A549 (cell line): ENCODE results near the gene MEF2C. TPM values are rescaled to one million over a fixed set of nuclear protein-coding genes. Genes with fewer than 3 reads are reported as not detected.

ENCODE experiments used
- ATAC-seq, 2 experiments: fragments of 200-7000 bp in 1 of 2; fragments of >200 bp in 1 of 2; cut with Nextera tagmentation in 1 of 2; cut with Tn5 transposase in 1 of 2; 3 replicates each; pipeline versions ENCODE4 v1.8.0 to v1.9.1; 2018 to 2020; ENCODE audit warnings: mild to moderate bottlenecking in 1 of 2, moderate library complexity in 1 of 2
- CTCF ChIA-PET: fragments of 300-600 bp; sonication (Branson Sonifier 250); formaldehyde crosslinking; extraction: SDS; loops from one replicate; lab custom pipeline; 2021; ENCODE audit warnings: antibody characterized with exemption, inconsistent platforms; lab: Yijun Ruan, JAX
- POLR2A ChIA-PET: fragments of 350-600 bp; formaldehyde crosslinking; extraction: SDS; loops from one replicate; lab custom pipeline; 2021; ENCODE audit warnings: antibody characterized with exemption, inconsistent platforms; lab: Yijun Ruan, JAX
- DNase-seq, 2 experiments: peaks; one replicate each; pipeline versions ENCODE4 v3.0.0 to v3.0.0-alpha.2; 2011 to 2016; ENCODE audit warnings: low read depth in 1 of 2, low spot score in 1 of 2
- FAIRE-seq: peaks from 2 replicates; lab custom pipeline; 2011; peaks lifted over from hg19 to GRCh38; lab: Jason Lieb, UNC
- H3K27ac ChIP-seq, 2 experiments: fragments of >200 bp; sonication (Bioruptor Twin); formaldehyde crosslinking; 3 replicates each; pipeline ENCODE4 v1.5.1; 2016 to 2017
- H3K4me1 ChIP-seq: fragments of >200 bp; sonication (Bioruptor Twin); formaldehyde crosslinking; 3 replicates; pipeline ENCODE4 v1.6.1; 2016
- H3K4me2 ChIP-seq: fragments of >200 bp; sonication (Bioruptor Twin); formaldehyde crosslinking; 3 replicates; pipeline ENCODE4 v1.6.1; 2016
- H3K4me3 ChIP-seq: fragments of >200 bp; sonication (Bioruptor Twin); formaldehyde crosslinking; 3 replicates; pipeline ENCODE4 v1.5.1; 2016
- H3K9me3 ChIP-seq: fragments of >200 bp; sonication (Bioruptor Twin); formaldehyde crosslinking; 3 replicates; pipeline ENCODE4 v1.6.1; 2016
- CEBPB ChIP-seq, 2 experiments: fragments of >200 bp in 1 of 2; sonication (Bioruptor Twin) in 1 of 2; formaldehyde crosslinking in 1 of 2; IDR thresholded peaks; 2 replicates each; pipeline ENCODE4 v1.6.1; 2012 to 2016
- CHD4 ChIP-seq: fragments of 200-600 bp; sonication (generic); IDR thresholded peaks from 2 replicates; pipeline ENCODE4 v1.6.1; 2016; ENCODE audit warnings: antibody characterized with exemption, mild to moderate bottlenecking, borderline replicate concordance
- EHF ChIP-seq: fragments of 250-450 bp; sonication (Bioruptor Pico); IDR thresholded peaks from 2 replicates; pipeline ENCODE4 v1.5.0; 2020; ENCODE audit warnings: mild to moderate bottlenecking
- EHMT2 ChIP-seq: fragments of 200-600 bp; sonication (generic); IDR thresholded peaks from 2 replicates; pipeline ENCODE4 v1.6.1; 2016; ENCODE audit warnings: antibody characterized with exemption, low read depth, mild to moderate bottlenecking, moderate library complexity
- HOXB13 ChIP-seq: fragments of 250-450 bp; sonication (Bioruptor Pico); IDR thresholded peaks from 2 replicates; pipeline ENCODE4 v1.5.0; 2020; ENCODE audit warnings: low read depth, mild to moderate bottlenecking, moderate library complexity
- JUNB ChIP-seq: fragments of >200 bp; sonication (Bioruptor Twin); formaldehyde crosslinking; IDR thresholded peaks from 2 replicates; pipeline ENCODE4 v1.6.1; 2016
- RAD21 ChIP-seq, 2 experiments: fragments of >200 bp in 1 of 2; sonication (Bioruptor Twin) in 1 of 2; formaldehyde crosslinking in 1 of 2; IDR thresholded peaks in 1 of 2; conservative IDR thresholded peaks in 1 of 2; 2 replicates in 1 of 2; 3 replicates in 1 of 2; pipeline ENCODE4 v1.6.1; 2012 to 2018; ENCODE audit warnings: inconsistent platforms in 1 of 2
- RNF2 ChIP-seq: fragments of 200-600 bp; sonication (generic); IDR thresholded peaks from 2 replicates; pipeline ENCODE4 v1.6.1; 2016; ENCODE audit warnings: low read depth, mild to moderate bottlenecking, antibody characterized with exemption, moderate library complexity, borderline replicate concordance
- SMC3 ChIP-seq: fragments of >200 bp; sonication (Bioruptor Twin); formaldehyde crosslinking; IDR thresholded peaks from 3 replicates; pipeline ENCODE4 v1.6.1; 2018; ENCODE audit warnings: inconsistent platforms
- TP53 ChIP-seq: fragments of 250-450 bp; sonication (Bioruptor Pico); IDR thresholded peaks from 2 replicates; pipeline ENCODE4 v1.5.0; 2021; ENCODE audit warnings: mild to moderate bottlenecking, moderate library complexity
- ZSCAN20 ChIP-seq: fragments of 250-450 bp; sonication (Bioruptor Pico); IDR thresholded peaks from 2 replicates; pipeline ENCODE4 v1.8.0; 2022; ENCODE audit warnings: mild to moderate bottlenecking, moderate library complexity
- WGBS: methylation state at CpG from one replicate; pipeline ENCODE4 v1.1.6; 2017; ENCODE audit errors: missing lambda C conversion rate; 5-methylcytosine and 5-hydroxymethylcytosine counted together
- polyA plus RNA-seq, 4 experiments: library from polyadenylated mRNA; depleted of rRNA in 3 of 4; stranded (reverse); fragments of >200 nt; fragmentation: RNase III in 1 of 4; extraction: RNeasy Plus Mini Kit Qiagen cat#74134 plus additional on column Dnase treatment in 1 of 4; gene quantifications; 2 replicates in 3 of 4; 3 replicates in 1 of 4; pipeline ENCODE4 v1.2.3, GENCODE V29; 2011 to 2017
- TF ChIP-seq, protein P1 (sequence below): fragments of 250-450 bp; sonication (Bioruptor Pico); IDR thresholded peaks from 2 replicates; pipeline ENCODE4 v1.5.0; 2020; ENCODE audit warnings: low read depth, mild to moderate bottlenecking, moderate library complexity
- TF ChIP-seq, protein P2 (sequence below): IDR thresholded peaks from 2 replicates; pipeline ENCODE4 v1.6.1; 2012
- TF ChIP-seq, protein P3 (sequence below): fragments of 250-450 bp; sonication (Bioruptor Pico); IDR thresholded peaks from 2 replicates; pipeline ENCODE4 v1.5.0; 2021; ENCODE audit warnings: mild to moderate bottlenecking, moderate library complexity, borderline replicate concordance
- TF ChIP-seq, protein P4 (sequence below): fragments of >200 bp; sonication (Bioruptor Twin); formaldehyde crosslinking; IDR thresholded peaks from 3 replicates; pipeline ENCODE4 v1.6.1; 2016
- TF ChIP-seq, protein P5 (sequence below): fragments of >200 bp; sonication (Bioruptor Twin); formaldehyde crosslinking; IDR thresholded peaks from 3 replicates; pipeline ENCODE4 v1.5.1; 2016
- TF ChIP-seq, protein P6 (sequence below): fragments of 150-350 bp; IDR thresholded peaks from 2 replicates; pipeline ENCODE4 v1.6.1; 2014; ENCODE audit warnings: low read depth, mild to moderate bottlenecking, low read length
- TF ChIP-seq, protein P7 (sequence below): fragments of >200 bp; sonication (Bioruptor Twin); formaldehyde crosslinking; IDR thresholded peaks from 2 replicates; pipeline ENCODE4 v1.6.1; 2016

Gene MEF2C
- polyA plus RNA-seq, 2 of the 4 experiments (the other 2 are of a cell fraction), result 0.03 to 0.06 TPM

DNA sequence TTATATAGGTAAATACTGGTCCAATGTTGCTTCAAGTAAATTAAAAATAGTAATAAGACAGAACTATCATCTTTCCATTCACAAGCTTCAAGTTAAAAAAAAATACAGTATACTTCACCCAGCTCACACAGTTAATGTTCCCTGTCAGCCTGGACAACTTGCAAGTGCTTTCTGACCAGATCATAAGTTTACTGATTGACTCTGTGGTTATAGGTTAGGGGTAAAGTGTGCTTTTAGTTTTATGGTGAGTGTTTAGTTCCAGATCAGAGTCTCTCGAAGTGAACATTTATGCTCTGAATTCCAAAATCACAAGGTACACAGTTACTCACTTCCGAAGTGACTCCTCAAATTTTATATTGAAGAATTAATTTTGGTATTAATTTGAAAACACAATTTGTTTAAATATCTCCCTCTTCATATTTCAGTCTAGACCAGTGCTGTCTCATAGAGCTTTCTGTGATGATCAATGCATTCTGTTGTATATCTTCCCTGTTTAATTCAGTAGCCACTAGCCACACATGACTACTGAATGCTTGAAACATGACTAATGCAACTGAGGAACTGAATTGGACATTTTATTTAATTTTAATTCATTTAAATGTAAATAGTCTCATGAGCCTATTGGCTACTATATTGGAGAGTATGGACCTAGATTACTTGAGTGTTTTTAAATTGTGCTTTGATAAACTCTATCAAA is 90.7 kb downstream of the MEF2C start:
- ATAC-seq (no peak), DNase-seq (no peak), FAIRE-seq (no peak)
- no peak overlapping the region for H3K4me2 ChIP-seq
- H3K27ac ChIP-seq, result no peak overlapping the region
- H3K4me1 ChIP-seq, result no peaks in the 10 kb centered on the region
- ChIA-PET POLR2A (no interaction called here), CTCF (no interaction called here)
- 23% methylated on average over 2 of the region's 2 CpGs for WGBS
- no peak overlapping the region for H3K4me3 ChIP-seq
- TF ChIP-seq, protein P1, sequence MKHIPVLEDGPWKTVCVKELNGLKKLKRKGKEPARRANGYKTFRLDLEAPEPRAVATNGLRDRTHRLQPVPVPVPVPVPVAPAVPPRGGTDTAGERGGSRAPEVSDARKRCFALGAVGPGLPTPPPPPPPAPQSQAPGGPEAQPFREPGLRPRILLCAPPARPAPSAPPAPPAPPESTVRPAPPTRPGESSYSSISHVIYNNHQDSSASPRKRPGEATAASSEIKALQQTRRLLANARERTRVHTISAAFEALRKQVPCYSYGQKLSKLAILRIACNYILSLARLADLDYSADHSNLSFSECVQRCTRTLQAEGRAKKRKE (CRISPR knock-in tag), result no peak
- TF ChIP-seq, protein P2, sequence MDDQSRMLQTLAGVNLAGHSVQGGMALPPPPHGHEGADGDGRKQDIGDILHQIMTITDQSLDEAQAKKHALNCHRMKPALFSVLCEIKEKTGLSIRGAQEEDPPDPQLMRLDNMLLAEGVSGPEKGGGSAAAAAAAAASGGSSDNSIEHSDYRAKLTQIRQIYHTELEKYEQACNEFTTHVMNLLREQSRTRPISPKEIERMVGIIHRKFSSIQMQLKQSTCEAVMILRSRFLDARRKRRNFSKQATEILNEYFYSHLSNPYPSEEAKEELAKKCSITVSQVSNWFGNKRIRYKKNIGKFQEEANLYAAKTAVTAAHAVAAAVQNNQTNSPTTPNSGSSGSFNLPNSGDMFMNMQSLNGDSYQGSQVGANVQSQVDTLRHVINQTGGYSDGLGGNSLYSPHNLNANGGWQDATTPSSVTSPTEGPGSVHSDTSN, result no peak
- TF ChIP-seq SMC3 (no peak), JUNB (no peak), RNF2 (no peak), TP53 (CRISPR knock-in tag) (no peak), RAD21 (conservative IDR thresholded peaks at IDR 0.05 in 1 of 2, IDR thresholded peaks at IDR 0.05 in 1 of 2) (no peak), EHF (CRISPR knock-in tag) (no peak), CEBPB (IDR thresholded peaks at IDR 0.05) (no peak), HOXB13 (no peak), EHMT2 (no peak), CHD4 (no peak), ZSCAN20 (no peak)
- TF ChIP-seq, protein P3, sequence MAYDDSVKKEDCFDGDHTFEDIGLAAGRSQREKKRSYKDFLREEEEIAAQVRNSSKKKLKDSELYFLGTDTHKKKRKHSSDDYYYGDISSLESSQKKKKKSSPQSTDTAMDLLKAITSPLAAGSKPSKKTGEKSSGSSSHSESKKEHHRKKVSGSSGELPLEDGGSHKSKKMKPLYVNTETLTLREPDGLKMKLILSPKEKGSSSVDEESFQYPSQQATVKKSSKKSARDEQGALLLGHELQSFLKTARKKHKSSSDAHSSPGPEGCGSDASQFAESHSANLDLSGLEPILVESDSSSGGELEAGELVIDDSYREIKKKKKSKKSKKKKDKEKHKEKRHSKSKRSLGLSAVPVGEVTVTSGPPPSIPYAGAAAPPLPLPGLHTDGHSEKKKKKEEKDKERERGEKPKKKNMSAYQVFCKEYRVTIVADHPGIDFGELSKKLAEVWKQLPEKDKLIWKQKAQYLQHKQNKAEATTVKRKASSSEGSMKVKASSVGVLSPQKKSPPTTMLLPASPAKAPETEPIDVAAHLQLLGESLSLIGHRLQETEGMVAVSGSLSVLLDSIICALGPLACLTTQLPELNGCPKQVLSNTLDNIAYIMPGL, result no peak
- TF ChIP-seq, protein P4, sequence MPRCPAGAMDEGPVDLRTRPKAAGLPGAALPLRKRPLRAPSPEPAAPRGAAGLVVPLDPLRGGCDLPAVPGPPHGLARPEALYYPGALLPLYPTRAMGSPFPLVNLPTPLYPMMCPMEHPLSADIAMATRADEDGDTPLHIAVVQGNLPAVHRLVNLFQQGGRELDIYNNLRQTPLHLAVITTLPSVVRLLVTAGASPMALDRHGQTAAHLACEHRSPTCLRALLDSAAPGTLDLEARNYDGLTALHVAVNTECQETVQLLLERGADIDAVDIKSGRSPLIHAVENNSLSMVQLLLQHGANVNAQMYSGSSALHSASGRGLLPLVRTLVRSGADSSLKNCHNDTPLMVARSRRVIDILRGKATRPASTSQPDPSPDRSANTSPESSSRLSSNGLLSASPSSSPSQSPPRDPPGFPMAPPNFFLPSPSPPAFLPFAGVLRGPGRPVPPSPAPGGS, result no peak
- TF ChIP-seq, protein P5, sequence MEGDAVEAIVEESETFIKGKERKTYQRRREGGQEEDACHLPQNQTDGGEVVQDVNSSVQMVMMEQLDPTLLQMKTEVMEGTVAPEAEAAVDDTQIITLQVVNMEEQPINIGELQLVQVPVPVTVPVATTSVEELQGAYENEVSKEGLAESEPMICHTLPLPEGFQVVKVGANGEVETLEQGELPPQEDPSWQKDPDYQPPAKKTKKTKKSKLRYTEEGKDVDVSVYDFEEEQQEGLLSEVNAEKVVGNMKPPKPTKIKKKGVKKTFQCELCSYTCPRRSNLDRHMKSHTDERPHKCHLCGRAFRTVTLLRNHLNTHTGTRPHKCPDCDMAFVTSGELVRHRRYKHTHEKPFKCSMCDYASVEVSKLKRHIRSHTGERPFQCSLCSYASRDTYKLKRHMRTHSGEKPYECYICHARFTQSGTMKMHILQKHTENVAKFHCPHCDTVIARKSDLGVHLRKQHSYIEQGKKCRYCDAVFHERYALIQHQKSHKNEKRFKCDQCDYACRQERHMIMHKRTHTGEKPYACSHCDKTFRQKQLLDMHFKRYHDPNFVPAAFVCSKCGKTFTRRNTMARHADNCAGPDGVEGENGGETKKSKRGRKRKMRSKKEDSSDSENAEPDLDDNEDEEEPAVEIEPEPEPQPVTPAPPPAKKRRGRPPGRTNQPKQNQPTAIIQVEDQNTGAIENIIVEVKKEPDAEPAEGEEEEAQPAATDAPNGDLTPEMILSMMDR, result no peak
- TF ChIP-seq, protein P6, sequence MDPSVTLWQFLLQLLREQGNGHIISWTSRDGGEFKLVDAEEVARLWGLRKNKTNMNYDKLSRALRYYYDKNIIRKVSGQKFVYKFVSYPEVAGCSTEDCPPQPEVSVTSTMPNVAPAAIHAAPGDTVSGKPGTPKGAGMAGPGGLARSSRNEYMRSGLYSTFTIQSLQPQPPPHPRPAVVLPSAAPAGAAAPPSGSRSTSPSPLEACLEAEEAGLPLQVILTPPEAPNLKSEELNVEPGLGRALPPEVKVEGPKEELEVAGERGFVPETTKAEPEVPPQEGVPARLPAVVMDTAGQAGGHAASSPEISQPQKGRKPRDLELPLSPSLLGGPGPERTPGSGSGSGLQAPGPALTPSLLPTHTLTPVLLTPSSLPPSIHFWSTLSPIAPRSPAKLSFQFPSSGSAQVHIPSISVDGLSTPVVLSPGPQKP, result no peak
- TF ChIP-seq, protein P7, sequence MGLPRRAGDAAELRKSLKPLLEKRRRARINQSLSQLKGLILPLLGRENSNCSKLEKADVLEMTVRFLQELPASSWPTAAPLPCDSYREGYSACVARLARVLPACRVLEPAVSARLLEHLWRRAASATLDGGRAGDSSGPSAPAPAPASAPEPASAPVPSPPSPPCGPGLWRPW, result no peak
- H3K9me3 ChIP-seq, result no peaks in the 10 kb centered on the region
